CD4-positive, alpha-beta T cell treated with Interleukin-15 for 4 hours (primary cell): Measurements from ENCODE around the gene C9orf43.

Experiments
- DNase-seq: peaks from one replicate; pipeline ENCODE4 v3.0.0-alpha.2; 2020; ENCODE audit warnings: low spot score

The C9orf43 gene

DNA sequence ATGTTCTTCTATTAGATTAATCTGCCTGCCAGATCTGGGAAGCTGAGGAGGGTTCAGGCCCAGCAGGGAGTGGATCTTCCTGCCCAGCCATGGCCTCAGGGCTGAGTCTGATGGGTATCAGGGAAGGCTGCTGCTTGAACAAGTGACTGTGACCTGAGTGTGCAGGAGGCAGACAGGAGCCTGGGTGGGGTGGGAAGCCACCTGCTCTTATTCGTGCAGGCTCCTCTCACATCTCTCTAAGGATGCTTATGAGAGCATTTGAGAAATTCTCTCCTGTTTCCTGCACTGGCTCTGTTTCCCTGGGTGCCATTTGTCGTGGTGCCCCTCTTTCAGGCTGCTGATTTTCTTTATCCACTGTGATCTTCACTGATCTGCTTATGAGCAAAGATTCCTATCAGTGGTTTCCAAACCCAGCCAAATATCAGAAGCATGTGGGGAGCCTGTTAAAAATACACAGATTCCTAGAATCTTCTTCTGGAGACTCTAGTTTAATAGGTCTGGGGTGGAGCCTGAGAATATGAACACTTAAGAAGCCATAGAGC, 55.1 kb downstream of the C9orf43 start:
- DNase-seq, result no peak

GRCh38 chr9:113467183-113467582, 56.6 kb downstream of the C9orf43 start:
- no peak for DNase-seq

DNA sequence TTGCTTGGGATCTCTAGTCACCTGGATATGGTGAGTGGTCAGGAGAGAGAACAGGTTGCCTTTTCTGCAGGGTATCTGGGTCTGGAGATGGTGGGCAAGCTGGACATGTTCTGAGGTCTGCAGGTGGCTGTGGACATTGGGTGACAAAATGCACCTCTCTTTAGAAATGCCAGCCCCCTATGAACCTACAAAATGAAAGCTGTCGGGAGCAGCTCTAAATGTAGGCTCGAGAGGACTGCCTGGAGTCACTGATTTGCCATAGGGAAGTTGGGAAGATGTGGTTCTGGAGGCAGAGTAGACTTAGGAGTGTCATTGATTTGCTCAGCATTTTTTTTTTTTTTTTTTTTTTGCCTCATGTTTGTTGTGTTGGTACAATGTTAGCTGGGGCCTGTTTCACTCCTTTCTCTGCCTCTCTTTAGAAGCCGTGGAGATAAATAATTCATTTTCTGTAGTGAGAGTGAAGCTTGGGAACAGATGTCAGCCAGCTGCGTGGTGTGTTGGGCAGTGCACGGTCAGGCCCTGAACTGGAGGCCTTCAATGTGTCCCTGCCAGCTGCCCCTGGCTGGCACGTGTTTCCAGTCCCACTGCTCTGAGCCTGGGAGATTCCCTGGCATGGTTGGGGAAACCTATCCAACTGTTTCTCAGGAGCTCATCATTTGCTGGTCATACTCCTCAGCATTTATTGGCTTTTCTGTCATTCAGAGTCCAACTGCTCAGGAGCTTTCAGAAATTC, 58.3 kb downstream of the C9orf43 start:
- no peak for DNase-seq

GRCh38 chr9:113471143-113471542, 60.6 kb downstream of the C9orf43 start:
- no peak for DNase-seq

GRCh38 chr9:113471566-113471965, 61.0 kb downstream of the C9orf43 start:
- no peak for DNase-seq

- DNase-seq, result no peak
Observed at GRCh38 chr9:113472199-113472598, 61.7 kb downstream of the C9orf43 start.

DNA sequence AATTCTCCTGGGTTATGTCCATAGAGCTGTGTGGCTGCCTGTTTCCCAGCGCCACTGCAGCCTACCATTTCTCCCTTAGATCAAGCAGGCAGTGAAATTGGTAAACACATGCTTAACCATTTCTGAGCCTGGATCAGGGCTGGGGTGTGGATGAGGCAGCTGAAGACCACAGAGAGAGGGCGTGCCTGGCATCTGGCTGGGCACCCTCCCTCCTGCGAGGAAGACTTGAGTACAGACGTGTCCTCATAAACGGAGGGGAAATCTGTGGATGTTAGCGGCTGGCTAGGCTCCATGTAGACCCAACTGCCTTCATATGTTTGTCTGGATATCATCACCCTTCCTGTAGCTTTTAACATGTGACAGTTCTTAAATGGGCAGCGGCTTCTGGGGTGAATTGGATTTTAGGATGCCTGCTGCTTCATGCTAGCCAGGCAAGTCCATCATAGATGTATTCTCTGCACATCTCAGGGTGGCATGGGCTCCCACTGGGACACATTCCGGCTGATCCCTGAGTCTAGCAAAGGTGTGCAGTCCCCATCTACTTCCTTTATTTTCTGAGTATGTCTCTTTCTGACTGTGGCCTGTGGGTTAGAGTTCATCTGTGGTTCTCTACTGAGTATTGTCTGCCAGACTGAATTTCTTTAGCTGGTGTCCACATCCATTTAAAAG, 63.9 kb downstream of the C9orf43 start:
- no peak for DNase-seq

GRCh38 chr9:113475031-113475430, 64.5 kb downstream of the C9orf43 start:
- no peak for DNase-seq

GRCh38 chr9:113475992-113476391, 65.4 kb downstream of the C9orf43 start:
- DNase-seq, result no peak

GRCh38 chr9:113476511-113476916, 66.0 kb downstream of the C9orf43 start:
- no peak for DNase-seq

- DNase-seq, result no peak
Observed at GRCh38 chr9:113477058-113477457, 66.5 kb downstream of the C9orf43 start.

DNA sequence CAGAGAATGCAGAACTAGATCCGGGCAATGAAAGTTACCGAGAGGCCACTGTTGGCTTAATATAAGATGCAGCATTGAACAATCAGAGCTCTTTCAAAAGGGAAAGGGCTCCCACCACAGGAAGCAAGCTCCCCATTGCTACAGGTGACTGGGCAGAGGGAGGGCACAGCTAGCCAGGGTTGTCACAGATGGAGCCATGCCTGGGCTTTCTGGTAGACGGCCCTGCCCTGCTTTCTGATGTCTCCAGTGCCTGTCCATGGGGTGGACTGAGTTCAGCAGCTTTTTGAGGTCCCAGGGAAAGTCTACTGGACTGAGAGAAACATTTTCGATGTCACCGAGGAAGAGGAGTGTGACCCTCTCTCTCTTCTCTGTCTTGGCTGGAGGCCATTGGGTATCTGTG, 67.1 kb downstream of the C9orf43 start:
- no peak for DNase-seq

GRCh38 chr9:113479174-113479621, 68.7 kb downstream of the C9orf43 start:
- peak; percentile 26 for DNase-seq
